ENCODE results near the gene HUNK. TPM values are rescaled to one million over a fixed set of nuclear protein-coding genes. Genes with fewer than 3 reads are reported as not detected.

The HUNK gene
- total RNA-seq, 1 donor, result under 0.01 TPM

- no peaks in the 10 kb centered on the region for H4K20me1 ChIP-seq (ENCODE audit: insufficient read depth, low read length)
- H3K79me2 ChIP-seq (ENCODE audit: insufficient read depth, low read length), result no peaks in the 10 kb centered on the region
- H3K4me1 ChIP-seq (ENCODE audit: insufficient read depth, low read length), result no peaks in the 10 kb centered on the region
- no peaks in the 10 kb centered on the region for H3K9me3 ChIP-seq (ENCODE audit: low read depth, low read length)
- no peak overlapping the region for H3K4me2 ChIP-seq (ENCODE audit: insufficient read depth, low read length)
- H3K36me3 ChIP-seq (ENCODE audit: insufficient read depth, low read length), result no peaks in the 10 kb centered on the region
- H3K27ac ChIP-seq (ENCODE audit: low read depth, low read length), result no peak overlapping the region
- DNase-seq (ENCODE audit: insufficient read length, low spot score, missing footprints), result no peak
- TF ChIP-seq CTCF (IDR thresholded peaks at IDR 0.05; ENCODE audit: extremely low read depth, low read depth, low read length), result no peak
- no peak overlapping the region for H3K4me3 ChIP-seq (ENCODE audit: insufficient read depth, low read length)
- no peak overlapping the region for H2AFZ ChIP-seq (ENCODE audit: low read length)
- H3K27me3 ChIP-seq (ENCODE audit: insufficient read depth, low read length), result no peaks in the 10 kb centered on the region
Measured at GRCh38 chr21:31913182-31913608, 40.4 kb downstream of the HUNK start.

- no peak overlapping the region for H3K27ac ChIP-seq (ENCODE audit: low read depth, low read length)
- H3K4me3 ChIP-seq (ENCODE audit: insufficient read depth, low read length), result no peak overlapping the region
- H4K20me1 ChIP-seq (ENCODE audit: insufficient read depth, low read length), result no peaks in the 10 kb centered on the region
- no peaks in the 10 kb centered on the region for H3K36me3 ChIP-seq (ENCODE audit: insufficient read depth, low read length)
- H2AFZ ChIP-seq (ENCODE audit: low read length), result no peak overlapping the region
- H3K4me2 ChIP-seq (ENCODE audit: insufficient read depth, low read length), result no peak overlapping the region
- no peak for DNase-seq (ENCODE audit: insufficient read length, low spot score, missing footprints)
- H3K4me1 ChIP-seq (ENCODE audit: insufficient read depth, low read length), result no peaks in the 10 kb centered on the region
- no peaks in the 10 kb centered on the region for H3K79me2 ChIP-seq (ENCODE audit: insufficient read depth, low read length)
- H3K27me3 ChIP-seq (ENCODE audit: insufficient read depth, low read length), result no peaks in the 10 kb centered on the region
- no peaks in the 10 kb centered on the region for H3K9me3 ChIP-seq (ENCODE audit: low read depth, low read length)
- no peak for TF ChIP-seq CTCF (IDR thresholded peaks at IDR 0.05; ENCODE audit: extremely low read depth, low read depth, low read length)
Measured at GRCh38 chr21:31914472-31914871, 41.7 kb downstream of the HUNK start.

- H3K4me2 ChIP-seq (ENCODE audit: insufficient read depth, low read length), result no peak overlapping the region
- H3K4me3 ChIP-seq (ENCODE audit: insufficient read depth, low read length), result no peak overlapping the region
- no peaks in the 10 kb centered on the region for H3K36me3 ChIP-seq (ENCODE audit: insufficient read depth, low read length)
- H3K79me2 ChIP-seq (ENCODE audit: insufficient read depth, low read length), result no peaks in the 10 kb centered on the region
- H3K4me1 ChIP-seq (ENCODE audit: insufficient read depth, low read length), result no peaks in the 10 kb centered on the region
- DNase-seq (ENCODE audit: insufficient read length, low spot score, missing footprints), result no peak
- H3K27ac ChIP-seq (ENCODE audit: low read depth, low read length), result no peak overlapping the region
- H4K20me1 ChIP-seq (ENCODE audit: insufficient read depth, low read length), result no peaks in the 10 kb centered on the region
- no peaks in the 10 kb centered on the region for H3K9me3 ChIP-seq (ENCODE audit: low read depth, low read length)
- no peak for TF ChIP-seq CTCF (IDR thresholded peaks at IDR 0.05; ENCODE audit: extremely low read depth, low read depth, low read length)
- H2AFZ ChIP-seq (ENCODE audit: low read length), result no peak overlapping the region
- no peaks in the 10 kb centered on the region for H3K27me3 ChIP-seq (ENCODE audit: insufficient read depth, low read length)
Measured at GRCh38 chr21:31915566-31915965, 42.7 kb downstream of the HUNK start.

GRCh38 chr21:31917108-31917507 lies 44.3 kb downstream of the HUNK start:
- no peak for TF ChIP-seq CTCF (IDR thresholded peaks at IDR 0.05; ENCODE audit: extremely low read depth, low read depth, low read length)
- no peaks in the 10 kb centered on the region for H3K9me3 ChIP-seq (ENCODE audit: low read depth, low read length)
- DNase-seq (ENCODE audit: insufficient read length, low spot score, missing footprints), result no peak
- H3K27me3 ChIP-seq (ENCODE audit: insufficient read depth, low read length), result no peaks in the 10 kb centered on the region
- H2AFZ ChIP-seq (ENCODE audit: low read length), result no peak overlapping the region
- H4K20me1 ChIP-seq (ENCODE audit: insufficient read depth, low read length), result no peaks in the 10 kb centered on the region
- no peak overlapping the region for H3K27ac ChIP-seq (ENCODE audit: low read depth, low read length)
- no peak overlapping the region for H3K4me3 ChIP-seq (ENCODE audit: insufficient read depth, low read length)
- H3K36me3 ChIP-seq (ENCODE audit: insufficient read depth, low read length), result no peaks in the 10 kb centered on the region
- H3K4me2 ChIP-seq (ENCODE audit: insufficient read depth, low read length), result no peak overlapping the region
- no peaks in the 10 kb centered on the region for H3K79me2 ChIP-seq (ENCODE audit: insufficient read depth, low read length)
- H3K4me1 ChIP-seq (ENCODE audit: insufficient read depth, low read length), result no peaks in the 10 kb centered on the region
